Breast epithelium (tissue), 3 donors: ENCODE measurements around the gene LRRC51.

Source experiments
- POLR2A ChIP-seq: fragments of 450-650 bp; IDR thresholded peaks from one replicate; pipeline ENCODE4 v1.6.1; 2016; ENCODE audit warnings: antibody characterized with exemption, mild to moderate bottlenecking, moderate library complexity
- POLR2AphosphoS5 ChIP-seq, 3 donors: sonication (generic); formaldehyde crosslinking; IDR thresholded peaks; one replicate each; pipeline ENCODE4 v1.6.1; 2017; ENCODE audit warnings: antibody characterized with exemption in 3 of 3
- TF ChIP-seq, protein P1 (sequence below), 3 donors: fragments of 450-650 bp; IDR thresholded peaks; one replicate each; pipeline ENCODE4 v1.5.1; 2016 to 2017; ENCODE audit warnings: antibody characterized with exemption in 3 of 3, mild to moderate bottlenecking in 3 of 3, moderate library complexity in 3 of 3

DNA sequence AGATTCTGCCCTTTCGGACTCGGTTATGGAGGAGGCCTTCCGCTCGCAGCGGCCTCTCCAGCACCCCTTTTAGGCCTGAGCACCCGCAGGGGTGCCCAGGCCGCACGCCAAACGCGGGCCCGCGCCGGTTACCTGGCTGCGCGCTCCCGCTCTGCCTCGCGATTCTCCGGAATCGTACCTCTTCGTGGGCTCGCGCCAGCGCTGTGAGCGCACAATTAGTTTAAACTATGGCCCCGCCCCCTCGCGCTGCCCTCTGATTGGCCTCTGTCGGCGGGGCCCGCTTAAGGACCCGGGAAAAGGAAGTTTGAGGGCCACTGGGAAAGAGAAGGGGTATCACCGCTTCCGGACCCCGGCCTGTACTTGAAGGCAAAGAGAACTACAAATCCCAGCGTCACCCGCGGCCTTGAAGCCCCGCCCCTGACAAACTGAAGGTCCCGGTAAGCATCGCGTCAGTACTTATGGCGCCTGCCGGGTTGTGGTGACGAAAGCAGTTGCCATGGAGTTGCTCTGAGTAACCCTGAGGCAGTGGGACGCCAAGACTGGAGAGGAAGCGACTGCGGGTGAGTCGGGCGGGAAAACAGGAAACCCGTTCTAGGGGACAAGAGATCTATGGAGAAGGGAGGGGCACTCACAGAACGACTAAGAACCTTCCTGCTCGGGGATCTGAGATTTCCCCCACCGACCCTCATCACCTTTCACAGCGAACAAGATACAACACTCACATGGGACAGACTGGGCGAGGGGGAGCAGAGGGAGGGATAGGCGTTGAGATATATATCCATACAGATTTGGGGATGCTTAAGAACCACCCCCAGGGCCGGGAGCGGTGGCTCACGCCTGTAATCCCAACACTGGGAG is at the start of gene LRRC51, which contains the start of gene NUMA1:
- TF ChIP-seq POLR2A, result peak; percentile 56
- TF ChIP-seq, protein P1, sequence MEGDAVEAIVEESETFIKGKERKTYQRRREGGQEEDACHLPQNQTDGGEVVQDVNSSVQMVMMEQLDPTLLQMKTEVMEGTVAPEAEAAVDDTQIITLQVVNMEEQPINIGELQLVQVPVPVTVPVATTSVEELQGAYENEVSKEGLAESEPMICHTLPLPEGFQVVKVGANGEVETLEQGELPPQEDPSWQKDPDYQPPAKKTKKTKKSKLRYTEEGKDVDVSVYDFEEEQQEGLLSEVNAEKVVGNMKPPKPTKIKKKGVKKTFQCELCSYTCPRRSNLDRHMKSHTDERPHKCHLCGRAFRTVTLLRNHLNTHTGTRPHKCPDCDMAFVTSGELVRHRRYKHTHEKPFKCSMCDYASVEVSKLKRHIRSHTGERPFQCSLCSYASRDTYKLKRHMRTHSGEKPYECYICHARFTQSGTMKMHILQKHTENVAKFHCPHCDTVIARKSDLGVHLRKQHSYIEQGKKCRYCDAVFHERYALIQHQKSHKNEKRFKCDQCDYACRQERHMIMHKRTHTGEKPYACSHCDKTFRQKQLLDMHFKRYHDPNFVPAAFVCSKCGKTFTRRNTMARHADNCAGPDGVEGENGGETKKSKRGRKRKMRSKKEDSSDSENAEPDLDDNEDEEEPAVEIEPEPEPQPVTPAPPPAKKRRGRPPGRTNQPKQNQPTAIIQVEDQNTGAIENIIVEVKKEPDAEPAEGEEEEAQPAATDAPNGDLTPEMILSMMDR (IDR thresholded peaks at IDR 0.05), result peak in 1 of 3 donors; percentile 12
- peak; percentile 74 to 88 (median 80) for TF ChIP-seq POLR2AphosphoS5 (IDR thresholded peaks at IDR 0.05)
